ENCODE results near the gene TIMM10. TPM values are rescaled to one million over a fixed set of nuclear protein-coding genes. Genes with fewer than 3 reads are reported as not detected.

Gene TIMM10
- total and polyA plus RNA-seq, 4 donors = 19.8 to 77.4 (median 30.3) TPM

GRCh38 chr11:57487920-57488659, 42.5 kb downstream of the TIMM10 start:
- Histone ChIP-seq H3K4me1 (ENCODE audit: control insufficient read depth in 4 of 4, insufficient read depth in 4 of 4, low read length in 3 of 4) (peaks cover 0 to 6% (median 3%) of the 10 kb centered on the region in 4 donors), H3K27ac (ENCODE audit: low read depth in 1 of 2, low read length in 2 of 2) (no peak overlapping the region), H3K9ac (ENCODE audit: low read depth in 1 of 2, low read length in 2 of 2) (no peak overlapping the region), H3K36me3 (ENCODE audit: control insufficient read depth in 4 of 4, insufficient read depth in 3 of 4, low read depth in 1 of 4, low read length in 3 of 4) (peaks cover 20 to 73% (median 63%) of the 10 kb centered on the region in 4 donors), H3K9me3 (ENCODE audit: control insufficient read depth in 4 of 4, low read length in 3 of 4) (no peaks in the 10 kb centered on the region), H3K27me3 (ENCODE audit: control insufficient read depth in 4 of 4, insufficient read depth in 4 of 4, low read length in 3 of 4) (no peaks in the 10 kb centered on the region), H3K4me3 (ENCODE audit: low read depth in 1 of 3, low read length in 3 of 3) (no peak overlapping the region)
- DNase-seq (ENCODE audit: low spot score) = no peak
- TF ChIP-seq NR2F2 (IDR thresholded peaks at IDR 0.05) = no peak
- TF ChIP-seq FOXA2 (IDR thresholded peaks at IDR 0.05) = no peak
- no peak for TF ChIP-seq YY1 (IDR thresholded peaks at IDR 0.05)
- no peak for TF ChIP-seq HNF4G (IDR thresholded peaks at IDR 0.05)
- TF ChIP-seq SP1 (IDR thresholded peaks at IDR 0.05) = no peak
- TF ChIP-seq, protein P1, sequence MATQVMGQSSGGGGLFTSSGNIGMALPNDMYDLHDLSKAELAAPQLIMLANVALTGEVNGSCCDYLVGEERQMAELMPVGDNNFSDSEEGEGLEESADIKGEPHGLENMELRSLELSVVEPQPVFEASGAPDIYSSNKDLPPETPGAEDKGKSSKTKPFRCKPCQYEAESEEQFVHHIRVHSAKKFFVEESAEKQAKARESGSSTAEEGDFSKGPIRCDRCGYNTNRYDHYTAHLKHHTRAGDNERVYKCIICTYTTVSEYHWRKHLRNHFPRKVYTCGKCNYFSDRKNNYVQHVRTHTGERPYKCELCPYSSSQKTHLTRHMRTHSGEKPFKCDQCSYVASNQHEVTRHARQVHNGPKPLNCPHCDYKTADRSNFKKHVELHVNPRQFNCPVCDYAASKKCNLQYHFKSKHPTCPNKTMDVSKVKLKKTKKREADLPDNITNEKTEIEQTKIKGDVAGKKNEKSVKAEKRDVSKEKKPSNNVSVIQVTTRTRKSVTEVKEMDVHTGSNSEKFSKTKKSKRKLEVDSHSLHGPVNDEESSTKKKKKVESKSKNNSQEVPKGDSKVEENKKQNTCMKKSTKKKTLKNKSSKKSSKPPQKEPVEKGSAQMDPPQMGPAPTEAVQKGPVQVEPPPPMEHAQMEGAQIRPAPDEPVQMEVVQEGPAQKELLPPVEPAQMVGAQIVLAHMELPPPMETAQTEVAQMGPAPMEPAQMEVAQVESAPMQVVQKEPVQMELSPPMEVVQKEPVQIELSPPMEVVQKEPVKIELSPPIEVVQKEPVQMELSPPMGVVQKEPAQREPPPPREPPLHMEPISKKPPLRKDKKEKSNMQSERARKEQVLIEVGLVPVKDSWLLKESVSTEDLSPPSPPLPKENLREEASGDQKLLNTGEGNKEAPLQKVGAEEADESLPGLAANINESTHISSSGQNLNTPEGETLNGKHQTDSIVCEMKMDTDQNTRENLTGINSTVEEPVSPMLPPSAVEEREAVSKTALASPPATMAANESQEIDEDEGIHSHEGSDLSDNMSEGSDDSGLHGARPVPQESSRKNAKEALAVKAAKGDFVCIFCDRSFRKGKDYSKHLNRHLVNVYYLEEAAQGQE (IDR thresholded peaks at IDR 0.05) = no peak
- 92% methylated on average over 6 of the region's 6 CpGs for WGBS

DNA sequence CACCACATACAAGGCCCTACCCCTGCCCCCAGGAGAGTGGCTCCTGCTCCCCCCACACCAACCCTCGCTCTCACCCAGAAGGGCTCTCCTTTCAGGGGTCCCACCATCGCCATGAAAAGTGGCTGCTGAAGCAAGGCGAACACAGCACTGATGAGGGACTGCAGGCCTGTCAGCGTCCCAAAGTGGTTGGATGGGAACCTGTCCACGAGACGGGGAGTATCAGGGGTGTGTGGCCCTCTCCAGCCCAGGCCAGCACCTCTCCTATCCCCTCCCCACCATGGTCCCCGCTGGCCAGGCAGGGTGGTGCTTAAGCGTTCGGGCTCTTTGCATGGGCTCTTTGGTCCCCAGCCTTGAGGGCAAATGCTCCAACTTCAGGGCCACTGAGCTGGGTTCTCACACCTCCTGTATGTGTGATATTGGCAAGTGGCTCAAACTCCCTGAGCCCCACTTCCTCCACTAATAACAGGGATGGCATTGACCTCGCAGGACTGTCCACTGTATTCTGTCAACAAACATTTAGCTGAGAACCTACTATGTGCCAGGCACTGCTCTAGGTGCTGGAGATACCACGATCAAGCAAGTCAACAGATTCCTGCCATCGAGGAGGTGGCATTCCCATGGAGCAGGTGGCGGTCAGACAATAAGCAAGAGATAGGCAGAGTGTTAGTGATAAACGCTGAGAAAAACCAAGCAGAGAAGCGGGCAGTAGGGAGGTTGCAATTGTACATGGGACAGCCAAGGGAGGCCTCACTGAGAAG, 43.4 kb downstream of the TIMM10 start:
- Histone ChIP-seq H3K4me1 (ENCODE audit: control insufficient read depth in 4 of 4, insufficient read depth in 4 of 4, low read length in 3 of 4) (peaks cover 1 to 13% (median 3%) of the 10 kb centered on the region in 4 donors), H3K36me3 (ENCODE audit: control insufficient read depth in 4 of 4, insufficient read depth in 3 of 4, low read depth in 1 of 4, low read length in 3 of 4) (peaks cover 20 to 71% (median 63%) of the 10 kb centered on the region in 4 donors), H3K9ac (ENCODE audit: low read depth in 1 of 2, low read length in 2 of 2) (no peak overlapping the region), H3K4me3 (ENCODE audit: low read depth in 1 of 3, low read length in 3 of 3) (no peak overlapping the region), H3K27me3 (ENCODE audit: control insufficient read depth in 4 of 4, insufficient read depth in 4 of 4, low read length in 3 of 4) (no peaks in the 10 kb centered on the region), H3K27ac (ENCODE audit: low read depth in 1 of 2, low read length in 2 of 2) (no peak overlapping the region), H3K9me3 (ENCODE audit: control insufficient read depth in 4 of 4, low read length in 3 of 4) (no peaks in the 10 kb centered on the region)
- no peak for DNase-seq (ENCODE audit: low spot score)
- WGBS = 95% methylated on average over 15 of the region's 15 CpGs
- TF ChIP-seq RAD21 (IDR thresholded peaks at IDR 0.05) (no peak), RXRA (IDR thresholded peaks at IDR 0.05) (no peak)
- TF ChIP-seq, protein P2, sequence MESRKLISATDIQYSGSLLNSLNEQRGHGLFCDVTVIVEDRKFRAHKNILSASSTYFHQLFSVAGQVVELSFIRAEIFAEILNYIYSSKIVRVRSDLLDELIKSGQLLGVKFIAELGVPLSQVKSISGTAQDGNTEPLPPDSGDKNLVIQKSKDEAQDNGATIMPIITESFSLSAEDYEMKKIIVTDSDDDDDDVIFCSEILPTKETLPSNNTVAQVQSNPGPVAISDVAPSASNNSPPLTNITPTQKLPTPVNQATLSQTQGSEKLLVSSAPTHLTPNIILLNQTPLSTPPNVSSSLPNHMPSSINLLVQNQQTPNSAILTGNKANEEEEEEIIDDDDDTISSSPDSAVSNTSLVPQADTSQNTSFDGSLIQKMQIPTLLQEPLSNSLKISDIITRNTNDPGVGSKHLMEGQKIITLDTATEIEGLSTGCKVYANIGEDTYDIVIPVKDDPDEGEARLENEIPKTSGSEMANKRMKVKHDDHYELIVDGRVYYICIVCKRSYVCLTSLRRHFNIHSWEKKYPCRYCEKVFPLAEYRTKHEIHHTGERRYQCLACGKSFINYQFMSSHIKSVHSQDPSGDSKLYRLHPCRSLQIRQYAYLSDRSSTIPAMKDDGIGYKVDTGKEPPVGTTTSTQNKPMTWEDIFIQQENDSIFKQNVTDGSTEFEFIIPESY (IDR thresholded peaks at IDR 0.05) = no peak
